RWPE2 (cell line): ENCODE results near the gene ERN1.

Experiments used
- ATAC-seq: fragments of 200-7000 bp; cut with Tn5 transposase; 3 replicates; pipeline ENCODE4 v1.9.1; 2021; ENCODE audit warnings: low read depth
- DNase-seq: peaks from one replicate; pipeline ENCODE4 v3.0.0-alpha.2; 2020; ENCODE audit warnings: low spot score
- H3K27ac ChIP-seq: fragments of 450-650 bp; 2 replicates; pipeline ENCODE4 v1.5.1; 2017; ENCODE audit warnings: mild to moderate bottlenecking; ENCODE audit not compliant: poor library complexity, severe bottlenecking
- H3K27me3 ChIP-seq: fragments of 250-450 bp; sonication (Bioruptor Pico); 2 replicates; pipeline ENCODE4 v1.5.1; 2021; ENCODE audit warnings: mild to moderate bottlenecking, moderate library complexity; ENCODE audit not compliant: insufficient read depth, poor library complexity, severe bottlenecking
- H3K36me3 ChIP-seq: fragments of 250-450 bp; sonication (Bioruptor Pico); 2 replicates; pipeline ENCODE4 v1.5.1; 2020; ENCODE audit warnings: low read depth, mild to moderate bottlenecking, moderate library complexity
- H3K4me1 ChIP-seq: fragments of 250-450 bp; sonication (Bioruptor Pico); 2 replicates; pipeline ENCODE4 v1.5.1; 2021; ENCODE audit warnings: mild to moderate bottlenecking, moderate library complexity; ENCODE audit not compliant: insufficient read depth, poor library complexity, severe bottlenecking
- H3K4me3 ChIP-seq: fragments of 250-450 bp; sonication (Bioruptor Pico); 2 replicates; pipeline ENCODE4 v1.5.1; 2021; ENCODE audit warnings: mild to moderate bottlenecking, moderate library complexity; ENCODE audit not compliant: severe bottlenecking
- H3K9me3 ChIP-seq: fragments of 250-450 bp; sonication (Bioruptor Pico); 2 replicates; pipeline ENCODE4 v1.5.1; 2021; ENCODE audit warnings: mild to moderate bottlenecking, moderate library complexity; ENCODE audit not compliant: severe bottlenecking
- CTCF ChIP-seq: fragments of 450-650 bp; IDR thresholded peaks from one replicate; pipeline ENCODE4 v1.5.1; 2017; ENCODE audit warnings: mild to moderate bottlenecking, moderate library complexity; ENCODE audit not compliant: poor library complexity, severe bottlenecking

Gene ERN1

GRCh38 chr17:64097196-64097936 lies 32.6 kb downstream of the ERN1 start:
- DNase-seq = no peak
- Histone ChIP-seq H3K4me3 (no peak overlapping the region), H3K27ac (peak overlapping the region; percentile 42)

GRCh38 chr17:64096037-64096436 lies 33.9 kb downstream of the ERN1 start:
- ATAC-seq (no peak), DNase-seq (no peak)
- Histone ChIP-seq H3K27me3 (no peaks in the 10 kb centered on the region), H3K4me1 (peaks cover 30% of the 10 kb centered on the region), H3K9me3 (no peaks in the 10 kb centered on the region), H3K27ac (peak overlapping the region; percentile 42), H3K4me3 (no peak overlapping the region), H3K36me3 (peaks cover 5% of the 10 kb centered on the region; the same call in 1 of the 2 replicates)
- TF ChIP-seq CTCF = no peak

More at GRCh38 chr17:64097196-64097936, 32.6 kb downstream of the ERN1 start:
- Histone ChIP-seq H3K9me3 (no peaks in the 10 kb centered on the region), H3K36me3 (peaks cover 5% of the 10 kb centered on the region; the same call in 1 of the 2 replicates), H3K27me3 (no peaks in the 10 kb centered on the region), H3K4me1 (peaks cover 30% of the 10 kb centered on the region)
- peak; percentile 38; the same call in 2 of the 3 replicates for ATAC-seq
- no peak for TF ChIP-seq CTCF

GRCh38 chr17:64095144-64095882 lies 34.6 kb downstream of the ERN1 start:
- Histone ChIP-seq H3K4me1 (peaks cover 30% of the 10 kb centered on the region), H3K27me3 (no peaks in the 10 kb centered on the region), H3K4me3 (no peak overlapping the region), H3K9me3 (no peaks in the 10 kb centered on the region), H3K27ac (peak overlapping the region; percentile 42), H3K36me3 (peaks cover 5% of the 10 kb centered on the region; the same call in 1 of the 2 replicates)
- ATAC-seq (peak; percentile 97), DNase-seq (no peak)
- TF ChIP-seq CTCF = no peak

- H3K4me1 ChIP-seq = peaks cover 30% of the 10 kb centered on the region
- H3K27me3 ChIP-seq = no peaks in the 10 kb centered on the region
- no peak for TF ChIP-seq CTCF
- no peak overlapping the region for H3K27ac ChIP-seq
- no peaks in the 10 kb centered on the region for H3K9me3 ChIP-seq
- DNase-seq (no peak), ATAC-seq (no peak)
- peaks cover 5% of the 10 kb centered on the region; the same call in 1 of the 2 replicates for H3K36me3 ChIP-seq
- H3K4me3 ChIP-seq = no peak overlapping the region
Observed at GRCh38 chr17:64094412-64094811, 35.5 kb downstream of the ERN1 start.
